IPS-NIHi7 (cell line): ENCODE results near the gene APOBEC2.

Source experiments
- DNase-seq: peaks from one replicate; pipeline ENCODE4 v3.0.0; 2012; ENCODE audit warnings: mixed read lengths; ENCODE audit errors: extremely low spot score

The APOBEC2 gene

DNA sequence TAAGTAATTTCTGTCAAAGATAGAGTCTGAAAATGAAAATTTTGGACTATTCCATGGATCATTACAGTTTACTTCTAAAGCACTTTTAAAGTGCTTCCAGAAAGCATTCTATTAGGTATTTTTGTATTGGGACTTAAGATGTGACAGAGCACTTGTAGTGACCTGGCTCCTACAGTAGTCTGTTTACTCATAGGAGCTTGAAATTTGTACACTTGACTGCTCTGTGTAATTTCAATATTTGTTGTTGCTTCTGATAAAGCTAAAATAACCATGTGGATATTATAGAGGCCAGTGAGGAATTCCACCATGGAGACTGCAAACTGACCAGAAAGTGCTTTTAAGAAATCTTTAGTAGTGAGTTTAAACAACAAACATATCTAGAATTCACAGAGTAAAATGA, 30.1 kb downstream of the APOBEC2 start:
- DNase-seq, result no peak

GRCh38 chr6:41085182-41085581, 32.2 kb downstream of the APOBEC2 start:
- DNase-seq, result no peak

- no peak for DNase-seq
These were observed 35.4 kb downstream of the APOBEC2 start for GRCh38 chr6:41088451-41088850.

GRCh38 chr6:41090841-41091761, 38.1 kb downstream of the APOBEC2 start:
- no peak for DNase-seq

GRCh38 chr6:41092421-41093140, 39.6 kb downstream of the APOBEC2 start:
- DNase-seq, result no peak

- DNase-seq, result no peak
These were observed 40.7 kb downstream of the APOBEC2 start for GRCh38 chr6:41093729-41094128.

GRCh38 chr6:41097467-41098090, 44.6 kb downstream of the APOBEC2 start:
- no peak for DNase-seq

DNA sequence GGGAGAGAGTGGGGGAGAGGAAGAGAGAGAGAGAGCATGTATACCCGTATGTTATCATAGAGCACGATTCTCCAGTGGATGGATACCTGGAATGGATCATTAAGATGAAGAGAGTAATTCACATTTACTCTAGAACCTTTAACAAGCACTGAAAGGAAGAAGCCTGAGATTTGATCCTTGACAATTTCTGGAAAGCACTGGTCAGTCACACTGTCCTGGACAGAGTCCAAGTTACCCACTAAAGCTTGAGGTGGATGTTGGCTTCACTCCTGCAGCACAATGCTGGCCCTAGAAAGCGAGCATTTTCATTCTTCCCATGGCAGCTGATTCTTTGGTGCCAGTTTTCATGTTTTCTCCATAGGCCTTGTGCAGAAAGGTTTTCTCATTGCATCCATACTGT, 45.4 kb downstream of the APOBEC2 start:
- DNase-seq, result no peak

DNA sequence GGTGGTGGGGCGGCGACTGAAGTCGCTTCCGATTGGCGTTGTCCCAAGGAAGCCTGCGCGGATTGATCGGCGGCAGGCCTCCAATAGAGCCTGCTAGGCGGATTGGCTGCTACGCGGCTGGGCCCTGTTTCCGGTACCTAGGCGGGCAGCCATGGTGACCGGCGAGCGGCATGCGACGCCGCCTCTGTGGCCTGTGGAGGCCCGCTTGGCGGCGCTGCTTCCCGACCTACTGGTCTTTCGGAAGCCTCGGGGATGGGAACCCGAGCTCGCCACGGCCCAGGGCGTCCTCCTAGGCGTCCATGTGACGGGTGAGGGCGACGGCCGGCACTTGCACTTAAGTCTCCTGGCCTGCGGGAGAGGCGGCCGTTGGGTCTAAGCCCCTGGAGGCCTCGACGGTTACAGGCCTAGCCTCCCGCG, 47.9 kb downstream of the APOBEC2 start:
- DNase-seq, result peak; percentile 79

GRCh38 chr6:41103847-41104246, 50.8 kb downstream of the APOBEC2 start:
- no peak for DNase-seq

GRCh38 chr6:41111017-41111416, 58.0 kb downstream of the APOBEC2 start:
- no peak for DNase-seq
